Dedifferentiated amniotic fluid mesenchymal stem cell (primary cell): ENCODE data around the gene TSPO2.

Source experiments
- DNase-seq: peaks from one replicate; pipeline ENCODE4 v3.0.0-alpha.2; 2016; ENCODE audit errors: extremely low spot score

The TSPO2 gene

GRCh38 chr6:41027799-41028560, 14.3 kb upstream of the TSPO2 start:
- peak; percentile 49 for DNase-seq

GRCh38 chr6:41028561-41029412, 13.5 kb upstream of the TSPO2 start:
- DNase-seq, result no peak

- no peak for DNase-seq
Measured at GRCh38 chr6:41032830-41033229, 9.4 kb upstream of the TSPO2 start.

GRCh38 chr6:41033776-41034175, 8.5 kb upstream of the TSPO2 start:
- DNase-seq, result no peak

- DNase-seq, result no peak
Measured at GRCh38 chr6:41036186-41036585, 6.1 kb upstream of the TSPO2 start.

- DNase-seq, result no peak
Measured at GRCh38 chr6:41036601-41037000, 5.7 kb upstream of the TSPO2 start.

GRCh38 chr6:41037107-41037900, 5.0 kb upstream of the TSPO2 start:
- DNase-seq, result no peak

GRCh38 chr6:41038205-41038604, 4.1 kb upstream of the TSPO2 start:
- DNase-seq, result no peak

GRCh38 chr6:41039060-41039998, 2.9 kb upstream of the TSPO2 start, which contains the start of gene UNC5CL:
TSS of gene UNC5CL (minus strand) at chr6:41039221. CDS start at chr6:41035074, 4,147 bp downstream.
- no peak for DNase-seq

GRCh38 chr6:41040101-41040939, 1.9 kb upstream of the TSPO2 start:
- DNase-seq, result no peak

- no peak for DNase-seq
Measured at GRCh38 chr6:41040940-41041536, 1.2 kb upstream of the TSPO2 start.

GRCh38 chr6:41043151-41043550, 884 bp downstream of the TSPO2 start:
- no peak for DNase-seq

GRCh38 chr6:41045664-41046063, 3.4 kb downstream of the TSPO2 start:
- no peak for DNase-seq

GRCh38 chr6:41046084-41046483, 3.8 kb downstream of the TSPO2 start:
- DNase-seq, result no peak

- no peak for DNase-seq
Measured at GRCh38 chr6:41047306-41047705, 5.0 kb downstream of the TSPO2 start.

- DNase-seq, result no peak
Measured at GRCh38 chr6:41047745-41048732, 5.8 kb downstream of the TSPO2 start.

GRCh38 chr6:41049521-41049920, 7.3 kb downstream of the TSPO2 start:
- no peak for DNase-seq

- DNase-seq, result no peak
Measured at GRCh38 chr6:41049955-41050354, 7.7 kb downstream of the TSPO2 start.
